D721Med (cell line): Measurements from ENCODE around the gene MMP11.

Experiments
- DNase-seq: peaks from one replicate; pipeline ENCODE4 v3.0.0; 2011; ENCODE audit warnings: low spot score; ENCODE audit not compliant: insufficient read length
- FAIRE-seq: peaks from 2 replicates; lab custom pipeline; 2011; peaks lifted over from hg19 to GRCh38; lab: Jason Lieb, UNC
- TF ChIP-seq, protein P1 (sequence below): IDR thresholded peaks from 2 replicates; pipeline ENCODE4 v1.5.1; 2012; ENCODE audit warnings: mild to moderate bottlenecking, control low read depth; ENCODE audit not compliant: insufficient read depth; ENCODE audit errors: missing control alignments

Gene MMP11

DNA sequence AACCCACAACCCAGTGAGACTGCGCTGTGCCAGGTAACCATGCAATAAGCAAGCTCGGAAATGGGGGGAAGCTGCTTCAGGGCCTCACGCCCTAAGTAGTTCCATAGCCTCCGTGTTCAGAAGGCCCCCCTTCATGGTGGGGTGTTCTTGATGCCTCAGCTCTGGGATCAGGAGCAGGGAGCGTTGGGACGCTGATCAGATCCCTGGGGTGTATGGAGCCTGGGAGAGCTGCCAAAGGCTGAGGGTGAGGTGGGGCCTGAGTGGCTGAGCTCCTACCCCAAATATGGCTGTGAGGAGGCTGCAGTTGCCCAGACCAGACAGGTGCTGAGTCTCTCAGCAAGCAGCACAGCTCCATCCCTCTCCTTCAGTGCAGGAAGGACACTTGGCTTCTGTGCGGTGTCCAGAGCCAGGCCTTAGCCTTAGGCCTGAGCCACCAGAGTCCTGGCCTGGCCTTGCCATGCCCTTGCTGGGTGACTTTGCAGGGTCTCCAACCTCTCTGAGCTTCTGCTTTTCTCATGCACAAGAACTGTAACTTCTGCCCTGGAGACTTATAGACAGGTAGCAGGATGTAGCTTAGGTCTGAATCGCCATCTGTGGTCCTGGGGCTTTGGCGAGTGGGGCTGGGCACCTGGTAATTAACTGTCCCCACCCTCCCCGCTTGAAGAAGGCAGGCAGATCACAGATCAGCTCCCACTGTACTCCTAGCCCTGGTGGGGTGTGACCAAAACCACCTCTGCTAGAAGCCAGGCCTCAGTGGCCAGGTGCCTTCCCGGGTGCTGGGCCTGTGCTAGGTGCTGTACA is 5.3 kb downstream of the MMP11 start:
- DNase-seq: no peak
- TF ChIP-seq, protein P1, sequence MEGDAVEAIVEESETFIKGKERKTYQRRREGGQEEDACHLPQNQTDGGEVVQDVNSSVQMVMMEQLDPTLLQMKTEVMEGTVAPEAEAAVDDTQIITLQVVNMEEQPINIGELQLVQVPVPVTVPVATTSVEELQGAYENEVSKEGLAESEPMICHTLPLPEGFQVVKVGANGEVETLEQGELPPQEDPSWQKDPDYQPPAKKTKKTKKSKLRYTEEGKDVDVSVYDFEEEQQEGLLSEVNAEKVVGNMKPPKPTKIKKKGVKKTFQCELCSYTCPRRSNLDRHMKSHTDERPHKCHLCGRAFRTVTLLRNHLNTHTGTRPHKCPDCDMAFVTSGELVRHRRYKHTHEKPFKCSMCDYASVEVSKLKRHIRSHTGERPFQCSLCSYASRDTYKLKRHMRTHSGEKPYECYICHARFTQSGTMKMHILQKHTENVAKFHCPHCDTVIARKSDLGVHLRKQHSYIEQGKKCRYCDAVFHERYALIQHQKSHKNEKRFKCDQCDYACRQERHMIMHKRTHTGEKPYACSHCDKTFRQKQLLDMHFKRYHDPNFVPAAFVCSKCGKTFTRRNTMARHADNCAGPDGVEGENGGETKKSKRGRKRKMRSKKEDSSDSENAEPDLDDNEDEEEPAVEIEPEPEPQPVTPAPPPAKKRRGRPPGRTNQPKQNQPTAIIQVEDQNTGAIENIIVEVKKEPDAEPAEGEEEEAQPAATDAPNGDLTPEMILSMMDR: no peak
- FAIRE-seq: no peak

DNA sequence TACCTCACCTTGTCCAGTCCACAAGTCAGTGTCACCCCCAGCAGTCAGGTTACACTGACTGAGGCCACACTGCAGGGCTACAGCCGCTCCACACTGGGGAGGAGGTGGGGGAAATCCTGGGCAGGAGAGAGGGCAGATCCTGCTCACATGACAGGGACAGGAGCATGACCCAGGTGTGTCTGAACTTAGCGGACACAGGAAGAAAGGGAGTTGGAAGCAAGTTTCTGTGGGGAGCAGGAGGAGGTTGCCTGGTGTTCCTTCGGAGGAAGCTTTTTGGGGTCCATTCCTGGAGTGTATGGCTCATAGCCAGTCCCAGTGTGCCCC is 5.9 kb downstream of the MMP11 start:
- TF ChIP-seq, protein P1: no peak
- FAIRE-seq: no peak
- DNase-seq: no peak

DNA sequence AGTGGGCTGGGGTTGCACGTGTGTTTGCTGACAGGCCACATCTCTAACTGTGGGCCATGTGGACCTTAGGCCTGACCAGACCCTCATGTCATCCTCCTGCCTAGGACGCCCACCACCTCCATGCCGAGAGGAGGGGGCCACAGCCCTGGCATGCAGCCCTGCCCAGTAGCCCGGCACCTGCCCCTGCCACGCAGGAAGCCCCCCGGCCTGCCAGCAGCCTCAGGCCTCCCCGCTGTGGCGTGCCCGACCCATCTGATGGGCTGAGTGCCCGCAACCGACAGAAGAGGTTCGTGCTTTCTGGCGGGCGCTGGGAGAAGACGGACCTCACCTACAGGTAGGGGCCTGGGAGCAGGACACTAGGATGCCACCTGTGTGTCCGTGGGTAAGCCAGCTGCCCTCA is 6.4 kb downstream of the MMP11 start:
- FAIRE-seq (no peak), DNase-seq (no peak)
- TF ChIP-seq, protein P1: no peak

DNA sequence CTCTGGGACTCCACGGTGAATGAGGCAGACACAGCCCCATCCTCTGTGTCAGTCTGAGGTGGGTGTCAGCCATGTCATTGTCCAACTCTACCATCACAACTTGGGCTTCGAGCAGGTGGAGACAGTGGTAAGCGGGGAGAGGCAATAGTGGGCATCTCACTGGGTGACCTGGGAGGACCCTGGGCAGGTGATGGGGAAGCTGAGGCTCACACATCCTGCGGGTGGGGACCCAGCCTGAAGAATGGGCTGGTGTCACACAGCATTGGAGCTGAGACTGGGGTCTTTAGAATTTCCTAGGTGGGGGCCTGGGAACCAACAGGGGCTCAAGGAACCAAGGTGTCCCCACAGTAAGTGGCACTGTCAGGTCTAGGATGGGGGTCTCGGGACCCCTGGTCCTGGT is 7.1 kb downstream of the MMP11 start:
- DNase-seq: no peak
- TF ChIP-seq, protein P1: no peak
- FAIRE-seq: no peak

DNA sequence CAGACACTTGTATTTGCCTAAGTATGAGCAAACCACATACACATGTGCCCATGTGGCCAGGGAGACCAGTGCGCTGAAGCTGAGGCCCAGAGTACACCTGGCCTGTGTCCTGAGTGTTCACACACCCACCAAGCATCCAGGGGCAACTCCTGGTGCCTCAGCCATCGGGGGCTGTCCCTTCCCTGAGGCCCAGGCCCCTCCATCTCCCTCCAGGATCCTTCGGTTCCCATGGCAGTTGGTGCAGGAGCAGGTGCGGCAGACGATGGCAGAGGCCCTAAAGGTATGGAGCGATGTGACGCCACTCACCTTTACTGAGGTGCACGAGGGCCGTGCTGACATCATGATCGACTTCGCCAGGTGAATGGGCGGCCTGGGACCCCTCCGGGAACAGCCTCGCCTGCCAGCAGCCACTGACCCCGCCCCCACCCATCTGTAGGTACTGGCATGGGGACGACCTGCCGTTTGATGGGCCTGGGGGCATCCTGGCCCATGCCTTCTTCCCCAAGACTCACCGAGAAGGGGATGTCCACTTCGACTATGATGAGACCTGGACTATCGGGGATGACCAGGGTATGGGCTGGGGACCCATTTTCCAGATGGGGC is 7.6 kb downstream of the MMP11 start:
- TF ChIP-seq, protein P1: no peak
- FAIRE-seq: no peak
- no peak for DNase-seq

DNA sequence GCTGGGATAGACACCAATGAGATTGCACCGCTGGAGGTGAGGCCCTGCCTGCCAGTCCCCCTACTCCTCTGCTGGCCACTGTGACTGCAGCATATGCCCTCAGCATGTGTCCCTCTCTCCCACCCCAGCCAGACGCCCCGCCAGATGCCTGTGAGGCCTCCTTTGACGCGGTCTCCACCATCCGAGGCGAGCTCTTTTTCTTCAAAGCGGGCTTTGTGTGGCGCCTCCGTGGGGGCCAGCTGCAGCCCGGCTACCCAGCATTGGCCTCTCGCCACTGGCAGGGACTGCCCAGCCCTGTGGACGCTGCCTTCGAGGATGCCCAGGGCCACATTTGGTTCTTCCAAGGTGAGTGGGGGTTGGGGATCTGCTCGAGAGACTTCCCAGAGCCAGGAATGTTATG is 8.4 kb downstream of the MMP11 start:
- TF ChIP-seq, protein P1: no peak
- DNase-seq: no peak
- FAIRE-seq: no peak
